Stomach smooth muscle (tissue), 2 donors: Measurements from ENCODE around the gene SGCD.

Experiments used
- H3K27ac ChIP-seq: one replicate; pipeline ENCODE4 v1.7.0; 2013; ENCODE audit warnings: mild to moderate bottlenecking, low read length, inconsistent platforms
- H3K27me3 ChIP-seq, 2 donors: one replicate each; pipeline ENCODE4 v1.7.0; 2013; ENCODE audit warnings: low read length in 2 of 2; ENCODE audit not compliant: insufficient read depth in 2 of 2, control insufficient read depth in 1 of 2
- H3K36me3 ChIP-seq, 2 donors: one replicate each; pipeline ENCODE4 v1.7.0; 2013; ENCODE audit warnings: low read length in 2 of 2; ENCODE audit not compliant: control insufficient read depth in 2 of 2, insufficient read depth in 2 of 2
- H3K4me1 ChIP-seq: one replicate; pipeline ENCODE4 v1.7.0; 2013; ENCODE audit warnings: low read length; ENCODE audit not compliant: control insufficient read depth, insufficient read depth
- H3K4me3 ChIP-seq, 2 donors: one replicate each; pipeline ENCODE4 v1.7.0; 2013; ENCODE audit warnings: low read length in 2 of 2
- H3K9ac ChIP-seq, 2 donors: one replicate each; pipeline ENCODE4 v1.7.0; 2013; ENCODE audit warnings: low read length in 2 of 2, mild to moderate bottlenecking in 1 of 2
- H3K9me3 ChIP-seq, 2 donors: one replicate each; pipeline ENCODE4 v1.7.0; 2013; ENCODE audit warnings: low read length in 2 of 2; ENCODE audit not compliant: control insufficient read depth in 2 of 2
- donor health status: healthy.
- donor health status: Pancreatic carcinoma.

SGCD gene

GRCh38 chr5:156758011-156758791 lies 431.2 kb downstream of the SGCD start:
- no peak overlapping the region for H3K27ac ChIP-seq
- no peak overlapping the region for H3K9ac ChIP-seq
- no peaks in the 10 kb centered on the region for H3K9me3 ChIP-seq
- H3K36me3 ChIP-seq, result peaks cover 11 to 17% of the 10 kb centered on the region in 2 donors
- no peaks in the 10 kb centered on the region for H3K4me1 ChIP-seq
- no peaks in the 10 kb centered on the region for H3K27me3 ChIP-seq
- no peak overlapping the region for H3K4me3 ChIP-seq

- H3K4me1 ChIP-seq, result no peaks in the 10 kb centered on the region
- no peak overlapping the region for H3K27ac ChIP-seq
- H3K36me3 ChIP-seq, result peaks cover 11 to 19% of the 10 kb centered on the region in 2 donors
- no peak overlapping the region for H3K9ac ChIP-seq
- no peaks in the 10 kb centered on the region for H3K9me3 ChIP-seq
- no peaks in the 10 kb centered on the region for H3K27me3 ChIP-seq
- H3K4me3 ChIP-seq, result no peak overlapping the region
Measured at GRCh38 chr5:156759156-156759555, 432.2 kb downstream of the SGCD start.

- no peaks in the 10 kb centered on the region for H3K27me3 ChIP-seq
Measured at GRCh38 chr5:156762771-156763170, 435.8 kb downstream of the SGCD start.

GRCh38 chr5:156764176-156764971 lies 437.4 kb downstream of the SGCD start:
- H3K4me1 ChIP-seq, result no peaks in the 10 kb centered on the region
- H3K9ac ChIP-seq, result no peak overlapping the region
- H3K27me3 ChIP-seq, result no peaks in the 10 kb centered on the region
- no peak overlapping the region for H3K27ac ChIP-seq
- peaks cover 9 to 13% of the 10 kb centered on the region in 2 donors for H3K36me3 ChIP-seq
- H3K4me3 ChIP-seq, result no peak overlapping the region
- H3K9me3 ChIP-seq, result no peaks in the 10 kb centered on the region

More at GRCh38 chr5:156762771-156763170, 435.8 kb downstream of the SGCD start:
- H3K9me3 ChIP-seq, result no peaks in the 10 kb centered on the region
- H3K9ac ChIP-seq, result no peak overlapping the region
- peaks cover 11 to 19% of the 10 kb centered on the region in 2 donors for H3K36me3 ChIP-seq
- H3K4me3 ChIP-seq, result no peak overlapping the region
- H3K27ac ChIP-seq, result no peak overlapping the region
- no peaks in the 10 kb centered on the region for H3K4me1 ChIP-seq

GRCh38 chr5:156774273-156774672 lies 447.3 kb downstream of the SGCD start:
- Histone ChIP-seq H3K27me3 (no peaks in the 10 kb centered on the region), H3K4me3 (no peak overlapping the region), H3K27ac (no peak overlapping the region), H3K4me1 (no peaks in the 10 kb centered on the region), H3K36me3 (no peaks in the 10 kb centered on the region), H3K9me3 (no peaks in the 10 kb centered on the region), H3K9ac (no peak overlapping the region)

- no peak overlapping the region for H3K4me3 ChIP-seq
- no peaks in the 10 kb centered on the region for H3K9me3 ChIP-seq
- no peak overlapping the region for H3K27ac ChIP-seq
- no peak overlapping the region for H3K9ac ChIP-seq
- H3K27me3 ChIP-seq, result no peaks in the 10 kb centered on the region
- no peaks in the 10 kb centered on the region for H3K36me3 ChIP-seq
- no peaks in the 10 kb centered on the region for H3K4me1 ChIP-seq
Measured at GRCh38 chr5:156778139-156778706, 451.3 kb downstream of the SGCD start.

- Histone ChIP-seq H3K36me3 (no peaks in the 10 kb centered on the region), H3K9me3 (no peaks in the 10 kb centered on the region), H3K4me1 (no peaks in the 10 kb centered on the region), H3K9ac (no peak overlapping the region), H3K4me3 (no peak overlapping the region), H3K27ac (no peak overlapping the region), H3K27me3 (no peaks in the 10 kb centered on the region)
Measured at GRCh38 chr5:156778752-156779151, 451.8 kb downstream of the SGCD start.

GRCh38 chr5:156779436-156779835 lies 452.5 kb downstream of the SGCD start:
- H3K4me1 ChIP-seq, result no peaks in the 10 kb centered on the region
- no peak overlapping the region for H3K27ac ChIP-seq
- no peaks in the 10 kb centered on the region for H3K27me3 ChIP-seq
- H3K9ac ChIP-seq, result no peak overlapping the region
- H3K4me3 ChIP-seq, result no peak overlapping the region
- H3K36me3 ChIP-seq, result no peaks in the 10 kb centered on the region
- no peaks in the 10 kb centered on the region for H3K9me3 ChIP-seq

- no peaks in the 10 kb centered on the region for H3K36me3 ChIP-seq
- H3K27ac ChIP-seq, result no peak overlapping the region
- no peaks in the 10 kb centered on the region for H3K27me3 ChIP-seq
- H3K4me1 ChIP-seq, result no peaks in the 10 kb centered on the region
- H3K4me3 ChIP-seq, result no peak overlapping the region
- no peaks in the 10 kb centered on the region for H3K9me3 ChIP-seq
- no peak overlapping the region for H3K9ac ChIP-seq
Measured at GRCh38 chr5:156783092-156783491, 456.1 kb downstream of the SGCD start.

- no peaks in the 10 kb centered on the region for H3K27me3 ChIP-seq
- H3K27ac ChIP-seq, result no peak overlapping the region
- no peak overlapping the region for H3K9ac ChIP-seq
- no peaks in the 10 kb centered on the region for H3K36me3 ChIP-seq
- H3K9me3 ChIP-seq, result no peaks in the 10 kb centered on the region
- H3K4me3 ChIP-seq, result no peak overlapping the region
- no peaks in the 10 kb centered on the region for H3K4me1 ChIP-seq
Measured at GRCh38 chr5:156794687-156795086, 467.7 kb downstream of the SGCD start.
